ENCODE measurements around the gene CLMP.

The CLMP gene

GRCh38 chr11:123195188-123196059, at the start of gene CLMP:
Gene CLMP (minus strand): TSS chr11:123195248. CDS start chr11:123194940, 308 bp downstream.
- no peaks in the 10 kb centered on the region for H4K20me1 ChIP-seq (ENCODE audit: control insufficient read depth, insufficient read depth, low read depth, low read length)
- H3K4me2 ChIP-seq (ENCODE audit: low read length): no peak within 1 kb of the TSS
- no peak within 1 kb of the TSS for H3K4me3 ChIP-seq (ENCODE audit: low read length)
- no peaks in the 10 kb centered on the region for H3K79me2 ChIP-seq (ENCODE audit: control insufficient read depth, low read length)
- no peaks in the 10 kb centered on the region for H3K36me3 ChIP-seq (ENCODE audit: control insufficient read depth, low read length)
- H3K27me3 ChIP-seq (ENCODE audit: control insufficient read depth, low read length): peaks cover 16% of the 10 kb centered on the region
- H3K27ac ChIP-seq (ENCODE audit: low read depth, low read length): no peak within 1 kb of the TSS
- H3K9me2 ChIP-seq (replicated peaks; ENCODE audit: control insufficient read depth, low read length): no peaks in the 10 kb centered on the region
- no peaks in the 10 kb centered on the region for H3F3A ChIP-seq (ENCODE audit: control insufficient read depth, insufficient read depth)
- H3K4me1 ChIP-seq (ENCODE audit: control insufficient read depth, low read length): no peaks in the 10 kb centered on the region
- TF ChIP-seq EZH2phosphoT487 (IDR thresholded peaks at IDR 0.05; ENCODE audit: borderline replicate concordance, low read length) (no peak), CTCF (IDR thresholded peaks at IDR 0.05; ENCODE audit: low read depth, low read length, poor library complexity, severe bottlenecking) (no peak)
- no peaks in the 10 kb centered on the region for H3K9me3 ChIP-seq (ENCODE audit: control insufficient read depth, insufficient read depth, low read length)

- Histone ChIP-seq H3K36me3 (ENCODE audit: control insufficient read depth, low read length) (no peaks in the 10 kb centered on the region), H3K9me3 (ENCODE audit: control insufficient read depth, insufficient read depth, low read length) (no peaks in the 10 kb centered on the region), H3K9me2 (replicated peaks; ENCODE audit: control insufficient read depth, low read length) (no peaks in the 10 kb centered on the region), H3F3A (ENCODE audit: control insufficient read depth, insufficient read depth) (no peaks in the 10 kb centered on the region), H3K4me1 (ENCODE audit: control insufficient read depth, low read length) (peaks cover 2% of the 10 kb centered on the region), H3K27ac (ENCODE audit: low read depth, low read length) (no peak overlapping the region), H3K27me3 (ENCODE audit: control insufficient read depth, low read length) (peaks cover 12% of the 10 kb centered on the region), H3K4me2 (ENCODE audit: low read length) (no peak overlapping the region), H4K20me1 (ENCODE audit: control insufficient read depth, insufficient read depth, low read depth, low read length) (no peaks in the 10 kb centered on the region), H3K4me3 (ENCODE audit: low read length) (no peak overlapping the region), H3K79me2 (ENCODE audit: control insufficient read depth, low read length) (no peaks in the 10 kb centered on the region)
- TF ChIP-seq EZH2phosphoT487 (IDR thresholded peaks at IDR 0.05; ENCODE audit: borderline replicate concordance, low read length) (no peak), CTCF (IDR thresholded peaks at IDR 0.05; ENCODE audit: low read depth, low read length, poor library complexity, severe bottlenecking) (no peak)
Observed at GRCh38 chr11:123241874-123242543, 47.0 kb upstream of the CLMP start.

- Histone ChIP-seq H3K27me3 (ENCODE audit: control insufficient read depth, low read length) (peaks cover 12% of the 10 kb centered on the region), H3K9me3 (ENCODE audit: control insufficient read depth, insufficient read depth, low read length) (no peaks in the 10 kb centered on the region), H3F3A (ENCODE audit: control insufficient read depth, insufficient read depth) (no peaks in the 10 kb centered on the region), H3K79me2 (ENCODE audit: control insufficient read depth, low read length) (no peaks in the 10 kb centered on the region), H3K4me3 (ENCODE audit: low read length) (no peak overlapping the region), H3K9me2 (replicated peaks; ENCODE audit: control insufficient read depth, low read length) (no peaks in the 10 kb centered on the region), H3K4me2 (ENCODE audit: low read length) (no peak overlapping the region), H3K27ac (ENCODE audit: low read depth, low read length) (no peak overlapping the region), H4K20me1 (ENCODE audit: control insufficient read depth, insufficient read depth, low read depth, low read length) (no peaks in the 10 kb centered on the region), H3K36me3 (ENCODE audit: control insufficient read depth, low read length) (no peaks in the 10 kb centered on the region), H3K4me1 (ENCODE audit: control insufficient read depth, low read length) (no peaks in the 10 kb centered on the region)
- TF ChIP-seq CTCF (IDR thresholded peaks at IDR 0.05; ENCODE audit: low read depth, low read length, poor library complexity, severe bottlenecking): no peak
- TF ChIP-seq EZH2phosphoT487 (IDR thresholded peaks at IDR 0.05; ENCODE audit: borderline replicate concordance, low read length): no peak
Observed at GRCh38 chr11:123241294-123241693, 46.2 kb upstream of the CLMP start.
